Neutrophil (primary cell): ENCODE data around the gene TMBIM1.
A peak's percentile ranks its signal among the peaks of the same experiment; 100 is the strongest.

Experiments used
- H3K27ac ChIP-seq: fragments of 200-600 bp; sonication (generic); 2 replicates; pipeline ENCODE4 v1.5.1; 2016; ENCODE audit warnings: mild to moderate bottlenecking, moderate library complexity
- H3K27me3 ChIP-seq: fragments of 200-600 bp; sonication (generic); 2 replicates; pipeline ENCODE4 v1.6.0; 2016; ENCODE audit warnings: mild to moderate bottlenecking
- H3K36me3 ChIP-seq: fragments of 200-600 bp; sonication (generic); 2 replicates; pipeline ENCODE4 v1.5.1; 2017
- H3K4me1 ChIP-seq, 2 experiments: fragments of 200-600 bp in 1 of 2; sonication (generic) in 1 of 2; 1 replicate in 1 of 2; 2 replicates in 1 of 2; pipeline versions ENCODE4 v1.5.1 to v1.6.1; 2013 to 2016; ENCODE audit warnings: low read depth in 1 of 2, low read length in 1 of 2, mild to moderate bottlenecking in 1 of 2, moderate library complexity in 1 of 2; ENCODE audit not compliant: control insufficient read depth in 1 of 2, insufficient read depth in 1 of 2
- H3K4me3 ChIP-seq, 2 experiments: fragments of 200-600 bp in 1 of 2; sonication (generic) in 1 of 2; 1 replicate in 1 of 2; 2 replicates in 1 of 2; pipeline ENCODE4 v1.5.1; 2013 to 2016; ENCODE audit warnings: low read depth in 1 of 2, low read length in 1 of 2, mild to moderate bottlenecking in 1 of 2, moderate library complexity in 1 of 2
- H3K9me3 ChIP-seq: fragments of 200-600 bp; sonication (generic); 2 replicates; pipeline ENCODE4 v1.5.1; 2016
- CTCF ChIP-seq: fragments of 200-600 bp; sonication (generic); IDR thresholded peaks from 2 replicates; pipeline ENCODE4 v1.5.1; 2016; ENCODE audit warnings: antibody characterized with exemption

The TMBIM1 gene

GRCh38 chr2:218228366-218229090, 63.8 kb downstream of the TMBIM1 start:
- peak overlapping the region; percentile 77 for H3K27ac ChIP-seq
- no peaks in the 10 kb centered on the region for H3K9me3 ChIP-seq
- no peaks in the 10 kb centered on the region for H3K27me3 ChIP-seq
- peaks cover 93% of the 10 kb centered on the region for H3K36me3 ChIP-seq
- TF ChIP-seq CTCF = no peak
- peaks cover 43 to 61% of the 10 kb centered on the region in 2 experiments for H3K4me1 ChIP-seq
- peak overlapping the region in 1 of 2 experiments; percentile 37 for H3K4me3 ChIP-seq

GRCh38 chr2:218226903-218227302, 65.4 kb downstream of the TMBIM1 start:
- no peaks in the 10 kb centered on the region for H3K9me3 ChIP-seq
- H3K27me3 ChIP-seq = no peaks in the 10 kb centered on the region
- H3K36me3 ChIP-seq = peaks cover 91% of the 10 kb centered on the region
- no peak overlapping the region for H3K4me3 ChIP-seq
- H3K4me1 ChIP-seq = peaks cover 58 to 78% of the 10 kb centered on the region in 2 experiments
- TF ChIP-seq CTCF = no peak
- H3K27ac ChIP-seq = peak overlapping the region; percentile 5
